NCI-H1694 (cell line): ENCODE results near the gene SH2D3A.
"Not testable (repeated sequence)": the region's sequence is repeated elsewhere in the genome, so short reads cannot be mapped to it uniquely, and the experiment has no call there.

ENCODE experiments used
- DNase-seq: peaks from one replicate; lab custom pipeline; 2025; lab: John Stamatoyannopoulos, UW

Gene SH2D3A

GRCh38 chr19:6754653-6755463, 12.4 kb downstream of the SH2D3A start:
- DNase-seq, result no peak

GRCh38 chr19:6754136-6754535, 13.1 kb downstream of the SH2D3A start:
- no peak for DNase-seq

- DNase-seq, result no peak
These were observed 13.8 kb downstream of the SH2D3A start for GRCh38 chr19:6753178-6754031.

- no peak for DNase-seq
These were observed 14.7 kb downstream of the SH2D3A start for GRCh38 chr19:6752256-6753177.

- DNase-seq, result no peak
These were observed 16.0 kb downstream of the SH2D3A start for GRCh38 chr19:6751189-6751588.

GRCh38 chr19:6750062-6750461, 17.2 kb downstream of the SH2D3A start:
- no peak for DNase-seq

- DNase-seq, result not testable (repeated sequence)
These were observed 18.7 kb downstream of the SH2D3A start for GRCh38 chr19:6748543-6748942.

GRCh38 chr19:6745965-6746364, 21.3 kb downstream of the SH2D3A start:
- no peak for DNase-seq

- no peak for DNase-seq
These were observed 22.6 kb downstream of the SH2D3A start for GRCh38 chr19:6744381-6745301.

GRCh38 chr19:6743714-6744380, 23.4 kb downstream of the SH2D3A start:
- DNase-seq, result no peak

- DNase-seq, result no peak
These were observed 24.2 kb downstream of the SH2D3A start for GRCh38 chr19:6743066-6743465.

GRCh38 chr19:6740589-6741343, 26.5 kb downstream of the SH2D3A start:
- DNase-seq, result no peak

GRCh38 chr19:6739883-6740588, 27.2 kb downstream of the SH2D3A start:
- no peak for DNase-seq

- DNase-seq, result no peak
These were observed 27.8 kb downstream of the SH2D3A start, which contains the start of gene TRIP10 for GRCh38 chr19:6739390-6739882. TSS of gene TRIP10 (plus strand) at chr19:6739680. CDS start at chr19:6739762, 82 bp downstream.

- no peak for DNase-seq
These were observed 28.3 kb downstream of the SH2D3A start for GRCh38 chr19:6738787-6739389.

- DNase-seq, result no peak
These were observed 29.1 kb downstream of the SH2D3A start for GRCh38 chr19:6737873-6738786.

- DNase-seq, result peak; percentile 37
These were observed 29.9 kb downstream of the SH2D3A start, which contains the start of gene GPR108 for GRCh38 chr19:6737284-6737872. TSS of gene GPR108 (minus strand) at chr19:6737580. CDS start at chr19:6737576, 4 bp downstream.
